Measurements from ENCODE around the gene BBX.
"Not testable (repeated sequence)": the region's sequence is repeated elsewhere in the genome, so short reads cannot be mapped to it uniquely, and the experiment has no call there.

The BBX gene

GRCh38 chr3:107803170-107803569, 280.4 kb downstream of the BBX start:
- no peak for DNase-seq (ENCODE audit: low read depth)

GRCh38 chr3:107806021-107806420, 283.3 kb downstream of the BBX start:
- no peak for DNase-seq (ENCODE audit: low read depth)

- DNase-seq (ENCODE audit: low read depth) = no peak
Measured at GRCh38 chr3:107806536-107806935, 283.8 kb downstream of the BBX start.

GRCh38 chr3:107810171-107811071, 287.7 kb downstream of the BBX start:
- peak; percentile 21 for DNase-seq (ENCODE audit: low read depth)

- DNase-seq (ENCODE audit: low read depth) = no peak
Measured at GRCh38 chr3:107813026-107813425, 290.3 kb downstream of the BBX start.

GRCh38 chr3:107816107-107816506, 293.3 kb downstream of the BBX start:
- DNase-seq (ENCODE audit: low read depth) = no peak

GRCh38 chr3:107817076-107817475, 294.3 kb downstream of the BBX start:
- no peak for DNase-seq (ENCODE audit: low read depth)

- DNase-seq (ENCODE audit: low read depth) = no peak
Measured at GRCh38 chr3:107818025-107818424, 295.3 kb downstream of the BBX start.

GRCh38 chr3:107819656-107820055, 296.9 kb downstream of the BBX start:
- DNase-seq (ENCODE audit: low read depth) = no peak

GRCh38 chr3:107822308-107822707, 299.5 kb downstream of the BBX start:
- no peak for DNase-seq (ENCODE audit: low read depth)

- no peak for DNase-seq (ENCODE audit: low read depth)
Measured at GRCh38 chr3:107824822-107825371, 302.1 kb downstream of the BBX start.

GRCh38 chr3:107825556-107825955, 302.8 kb downstream of the BBX start:
- DNase-seq (ENCODE audit: low read depth) = no peak

- no peak for DNase-seq (ENCODE audit: low read depth)
Measured at GRCh38 chr3:107826727-107827126, 304.0 kb downstream of the BBX start.

- no peak for DNase-seq (ENCODE audit: low read depth)
Measured at GRCh38 chr3:107829185-107829584, 306.4 kb downstream of the BBX start.

GRCh38 chr3:107831590-107831989, 308.8 kb downstream of the BBX start:
- no peak for DNase-seq (ENCODE audit: low read depth)

- no peak for DNase-seq (ENCODE audit: low read depth)
Measured at GRCh38 chr3:107833043-107833442, 310.3 kb downstream of the BBX start.

- no peak for DNase-seq (ENCODE audit: low read depth)
Measured at GRCh38 chr3:107833722-107834416, 311.1 kb downstream of the BBX start.

- DNase-seq (ENCODE audit: low read depth) = not testable (repeated sequence)
Measured at GRCh38 chr3:107835001-107835400, 312.2 kb downstream of the BBX start.

GRCh38 chr3:107837895-107838612, 315.3 kb downstream of the BBX start:
- DNase-seq (ENCODE audit: low read depth) = no peak

GRCh38 chr3:107841831-107842230, 319.1 kb downstream of the BBX start:
- DNase-seq (ENCODE audit: low read depth) = no peak

- no peak for DNase-seq (ENCODE audit: low read depth)
Measured at GRCh38 chr3:107842940-107843339, 320.2 kb downstream of the BBX start.
